Right kidney (tissue), 1 donor: ENCODE results near the gene ZNF483.
"Not testable (repeated sequence)": the region's sequence is repeated elsewhere in the genome, so short reads cannot be mapped to it uniquely, and the experiment has no call there.

ENCODE experiments used
- DNase-seq: peaks from one replicate; pipeline ENCODE4 v3.0.0-alpha.2; 2016

ZNF483 gene

GRCh38 chr9:111605041-111605559, 80.1 kb downstream of the ZNF483 start:
- DNase-seq = no peak

GRCh38 chr9:111610149-111610548, 85.2 kb downstream of the ZNF483 start:
- no peak for DNase-seq

- DNase-seq = no peak
Observed at GRCh38 chr9:111610845-111611244, 85.9 kb downstream of the ZNF483 start.

- no peak for DNase-seq
Observed at GRCh38 chr9:111613436-111614040, 88.6 kb downstream of the ZNF483 start.

GRCh38 chr9:111615928-111616327, 90.9 kb downstream of the ZNF483 start:
- no peak for DNase-seq

GRCh38 chr9:111617349-111617748, 92.4 kb downstream of the ZNF483 start:
- not testable (repeated sequence) for DNase-seq

- DNase-seq = no peak
Observed at GRCh38 chr9:111621895-111622480, 97.0 kb downstream of the ZNF483 start.

- DNase-seq = no peak
Observed at GRCh38 chr9:111622626-111623025, 97.6 kb downstream of the ZNF483 start.
